ENCODE data around the gene EML1. TPM values are rescaled to one million over a fixed set of nuclear protein-coding genes. Genes with fewer than 3 reads are reported as not detected.

The EML1 gene
- total RNA-seq, 1 experiment from 2014 or later, result 7.2 TPM

DNA sequence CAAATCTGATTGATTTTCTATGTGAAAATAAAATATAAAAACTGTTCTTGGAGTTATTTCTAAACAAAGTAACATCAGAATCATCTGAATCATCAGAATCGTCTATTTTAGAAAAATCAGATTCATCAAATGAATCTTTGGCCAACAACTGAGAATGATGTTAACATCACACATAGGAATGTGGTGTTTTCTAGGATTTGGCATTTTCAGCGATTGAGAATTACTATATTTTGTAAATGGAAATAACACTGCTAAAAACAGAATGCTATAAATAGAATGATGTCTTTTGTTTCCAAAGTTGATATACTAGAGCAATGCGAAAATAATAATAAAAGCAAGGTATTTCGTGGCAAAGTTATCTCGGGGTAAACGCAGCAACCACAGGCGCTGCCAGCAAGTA lies 198.1 kb downstream of the EML1 start:
- Mint-ChIP-seq H3K36me3 (ENCODE audit: insufficient read depth, unreplicated experiment) (no peaks in the 10 kb centered on the region), H3K4me1 (ENCODE audit: low read depth, unreplicated experiment) (no peaks in the 10 kb centered on the region), H3K9me3 (ENCODE audit: unreplicated experiment) (peaks cover 10% of the 10 kb centered on the region), H3K27me3 (ENCODE audit: insufficient read depth, unreplicated experiment) (peaks cover 6% of the 10 kb centered on the region), H3K27ac (ENCODE audit: unreplicated experiment) (no peak overlapping the region), H3K4me3 (ENCODE audit: unreplicated experiment) (no peak overlapping the region)
- H3K27me3 ChIP-seq (replicated peaks; ENCODE audit: control insufficient read depth, insufficient read depth, low read length), result no peaks in the 10 kb centered on the region
- H3K9me3 ChIP-seq, result no peaks in the 10 kb centered on the region
- DNase-seq, result no peak
- no peaks in the 10 kb centered on the region for H3K4me1 ChIP-seq
- POLR2A ChIA-PET, result interaction anchor here (0.6 kb wide), 1 partner anchor 261 kb away, joined by 3 read pairs; no protein-coding TSS in a partner anchor
- no peaks in the 10 kb centered on the region for H3K36me3 ChIP-seq (ENCODE audit: control insufficient read depth, insufficient read depth, low read length)
- no peak overlapping the region for H3K4me3 ChIP-seq (ENCODE audit: low read depth, low read length)
- intact Hi-C loops (cut with micrococcal nuclease; ENCODE audit: unreplicated experiment), result no loop called here
- TF ChIP-seq, protein P1, sequence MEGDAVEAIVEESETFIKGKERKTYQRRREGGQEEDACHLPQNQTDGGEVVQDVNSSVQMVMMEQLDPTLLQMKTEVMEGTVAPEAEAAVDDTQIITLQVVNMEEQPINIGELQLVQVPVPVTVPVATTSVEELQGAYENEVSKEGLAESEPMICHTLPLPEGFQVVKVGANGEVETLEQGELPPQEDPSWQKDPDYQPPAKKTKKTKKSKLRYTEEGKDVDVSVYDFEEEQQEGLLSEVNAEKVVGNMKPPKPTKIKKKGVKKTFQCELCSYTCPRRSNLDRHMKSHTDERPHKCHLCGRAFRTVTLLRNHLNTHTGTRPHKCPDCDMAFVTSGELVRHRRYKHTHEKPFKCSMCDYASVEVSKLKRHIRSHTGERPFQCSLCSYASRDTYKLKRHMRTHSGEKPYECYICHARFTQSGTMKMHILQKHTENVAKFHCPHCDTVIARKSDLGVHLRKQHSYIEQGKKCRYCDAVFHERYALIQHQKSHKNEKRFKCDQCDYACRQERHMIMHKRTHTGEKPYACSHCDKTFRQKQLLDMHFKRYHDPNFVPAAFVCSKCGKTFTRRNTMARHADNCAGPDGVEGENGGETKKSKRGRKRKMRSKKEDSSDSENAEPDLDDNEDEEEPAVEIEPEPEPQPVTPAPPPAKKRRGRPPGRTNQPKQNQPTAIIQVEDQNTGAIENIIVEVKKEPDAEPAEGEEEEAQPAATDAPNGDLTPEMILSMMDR (IDR thresholded peaks at IDR 0.05; ENCODE audit: insufficient read depth in 1 of 2, low read depth in 1 of 2, low read length in 1 of 2, severe bottlenecking in 1 of 2, unreplicated experiment in 1 of 2), result no peak
- CTCF ChIA-PET, result no interaction called here
- no TSS peak for BruUV-seq (replicated peaks)

Other genes starting within 250 kb of the EML1 start
- gene CCDC85C, start 189.2 kb upstream of the EML1 start, total RNA-seq (2022), result 69.1 and 76.2 TPM in 2 replicates
- gene HHIPL1, start 148.3 kb upstream of the EML1 start, total RNA-seq (2022), result 2.1 and 2.9 TPM in 2 replicates
- gene CYP46A1, start 109.1 kb upstream of the EML1 start, total RNA-seq (2022), result 0.05 and 0.09 TPM in 2 replicates